ENCODE measurements around the gene LAMB4.

Gene LAMB4

GRCh38 chr7:108078211-108078673 lies 51.9 kb downstream of the LAMB4 start:
- DNase-seq, result no peak

- DNase-seq, result no peak
Measured at GRCh38 chr7:108077709-108078108, 52.5 kb downstream of the LAMB4 start.

- no peak for DNase-seq
Measured at GRCh38 chr7:108076156-108076555, 54.0 kb downstream of the LAMB4 start.

- no peak for DNase-seq
Measured at GRCh38 chr7:108073305-108074070, 56.7 kb downstream of the LAMB4 start.

- no peak for DNase-seq
Measured at GRCh38 chr7:108072739-108073138, 57.4 kb downstream of the LAMB4 start.

- DNase-seq, result no peak
Measured at GRCh38 chr7:108072116-108072515, 58.0 kb downstream of the LAMB4 start.

GRCh38 chr7:108071551-108071950 lies 58.6 kb downstream of the LAMB4 start:
- DNase-seq, result peak; percentile 17

- DNase-seq, result no peak
Measured at GRCh38 chr7:108069646-108070045, 60.5 kb downstream of the LAMB4 start.

GRCh38 chr7:108067844-108068243 lies 62.3 kb downstream of the LAMB4 start:
- DNase-seq, result peak; percentile 51

- DNase-seq, result no peak
Measured at GRCh38 chr7:108066486-108066885, 63.7 kb downstream of the LAMB4 start.

- DNase-seq, result peak; percentile 83
Measured at GRCh38 chr7:108063520-108063933, 66.6 kb downstream of the LAMB4 start.

- DNase-seq, result no peak
Measured at GRCh38 chr7:108062250-108063014, 67.7 kb downstream of the LAMB4 start.

- no peak for DNase-seq
Measured at GRCh38 chr7:108059526-108059925, 70.6 kb downstream of the LAMB4 start.

GRCh38 chr7:108057951-108058481 lies 72.1 kb downstream of the LAMB4 start:
- no peak for DNase-seq

GRCh38 chr7:108055611-108056021 lies 74.5 kb downstream of the LAMB4 start:
- DNase-seq, result no peak

- DNase-seq, result no peak
Measured at GRCh38 chr7:108054537-108054936, 75.6 kb downstream of the LAMB4 start.

GRCh38 chr7:108053250-108053649 lies 76.9 kb downstream of the LAMB4 start:
- DNase-seq, result no peak

GRCh38 chr7:108051454-108051853 lies 78.7 kb downstream of the LAMB4 start:
- no peak for DNase-seq

- DNase-seq, result peak; percentile 9
Measured at GRCh38 chr7:108049962-108050361, 80.2 kb downstream of the LAMB4 start.

- DNase-seq, result no peak
Measured at GRCh38 chr7:108048422-108048821, 81.7 kb downstream of the LAMB4 start.

GRCh38 chr7:108046952-108047506 lies 83.1 kb downstream of the LAMB4 start:
- peak; percentile 26 for DNase-seq

- DNase-seq, result no peak
Measured at GRCh38 chr7:108045669-108046068, 84.5 kb downstream of the LAMB4 start.

GRCh38 chr7:108045154-108045553 lies 85.0 kb downstream of the LAMB4 start:
- DNase-seq, result no peak

GRCh38 chr7:108044345-108044744 lies 85.8 kb downstream of the LAMB4 start:
- no peak for DNase-seq

Data from DMS153 (cell line).